G401 (cell line): ENCODE data around the gene DIPK1A. TPM values are rescaled to one million over a fixed set of nuclear protein-coding genes. Genes with fewer than 3 reads are reported as not detected.
A peak's percentile ranks its signal among the peaks of the same experiment; 100 is the strongest.

Experiments used
- DNase-seq: peaks from one replicate; pipeline ENCODE4 v3.0.0-alpha.2; 2015; ENCODE audit warnings: low spot score
- in situ Hi-C: cut with HindIII; loops from 2 replicates; pipeline ENCODE4 v1.10.0; 2016; ENCODE audit warnings: low sequenced_read_pairs, mixed read lengths
- total RNA-seq: library from RNA; depleted of rRNA; stranded (reverse); fragments of >200 nt; shearing (Covaris generic); gene quantifications from 2 replicates; pipeline ENCODE4 v1.2.3, GENCODE V29; 2014

Gene DIPK1A
- total RNA-seq, 1 experiment from 2014 or later: 4.2 TPM

GRCh38 chr1:92831762-92832536 is 129.3 kb downstream of the DIPK1A start, which contains the start of gene RPL5:
TSS of gene RPL5 (plus strand) at chr1:92832040. CDS start at chr1:92832115, 75 bp downstream.
- DNase-seq: peak; percentile 95
- in situ Hi-C loops: no loop called here

- no peak for DNase-seq
- in situ Hi-C loops: no loop called here
Observed at GRCh38 chr1:92831368-92831761, 129.9 kb downstream of the DIPK1A start.

- DNase-seq: no peak
- in situ Hi-C loops: no loop called here
Observed at GRCh38 chr1:92826792-92827191, 134.5 kb downstream of the DIPK1A start.

GRCh38 chr1:92822879-92823278 is 138.4 kb downstream of the DIPK1A start:
- no peak for DNase-seq
- in situ Hi-C loops: no loop called here

GRCh38 chr1:92820551-92820950 is 140.7 kb downstream of the DIPK1A start:
- in situ Hi-C loops: no loop called here
- DNase-seq: no peak

GRCh38 chr1:92820024-92820423 is 141.2 kb downstream of the DIPK1A start:
- no peak for DNase-seq
- in situ Hi-C loops: no loop called here

- in situ Hi-C loops: loop anchor here (5.0 kb wide), 1 partner anchor 71 kb away; no protein-coding TSS in a partner anchor
- DNase-seq: no peak
Observed at GRCh38 chr1:92817986-92818764, 143.1 kb downstream of the DIPK1A start.

- in situ Hi-C loops: loop anchor here (5.0 kb wide), 1 partner anchor 70 kb away; no protein-coding TSS in a partner anchor
- no peak for DNase-seq
Observed at GRCh38 chr1:92817137-92817697, 144.0 kb downstream of the DIPK1A start.

GRCh38 chr1:92816732-92817131 is 144.5 kb downstream of the DIPK1A start:
- no peak for DNase-seq
- in situ Hi-C loops: loop anchor here (5.0 kb wide), 1 partner anchor 69 kb away; no protein-coding TSS in a partner anchor

GRCh38 chr1:92808381-92808780 is 152.9 kb downstream of the DIPK1A start:
- DNase-seq: no peak
- in situ Hi-C loops: no loop called here

- DNase-seq: no peak
- in situ Hi-C loops: no loop called here
Observed at GRCh38 chr1:92805216-92805615, 156.0 kb downstream of the DIPK1A start.

- peak; percentile 15 for DNase-seq
- in situ Hi-C loops: no loop called here
Observed at GRCh38 chr1:92804721-92805201, 156.5 kb downstream of the DIPK1A start.

GRCh38 chr1:92803140-92803887 is 157.9 kb downstream of the DIPK1A start:
- in situ Hi-C loops: no loop called here
- DNase-seq: no peak

GRCh38 chr1:92797961-92798360 is 163.3 kb downstream of the DIPK1A start:
- no peak for DNase-seq
- in situ Hi-C loops: no loop called here

GRCh38 chr1:92797297-92797696 is 164.0 kb downstream of the DIPK1A start:
- DNase-seq: no peak
- in situ Hi-C loops: no loop called here

- no peak for DNase-seq
- in situ Hi-C loops: no loop called here
Observed at GRCh38 chr1:92795166-92795565, 166.1 kb downstream of the DIPK1A start.

GRCh38 chr1:92792340-92792782 is 168.9 kb downstream of the DIPK1A start:
- in situ Hi-C loops: no loop called here
- no peak for DNase-seq
